Subcutaneous abdominal adipose tissue (tissue), 5 donors: Measurements from ENCODE around the gene MCHR1.
"Not testable (repeated sequence)": the region's sequence is repeated elsewhere in the genome, so short reads cannot be mapped to it uniquely, and the experiment has no call there.

Source experiments
- H3K27ac ChIP-seq: one replicate; pipeline ENCODE4 v1.7.0; 2013; ENCODE audit warnings: low read depth, mild to moderate bottlenecking, inconsistent platforms, low read length, moderate library complexity
- H3K27me3 ChIP-seq, 5 donors: one replicate each; pipeline ENCODE4 v1.7.0; 2013; ENCODE audit warnings: low read length in 5 of 5, inconsistent platforms in 1 of 5; ENCODE audit not compliant: control insufficient read depth in 5 of 5, insufficient read depth in 4 of 5
- H3K36me3 ChIP-seq, 5 donors: one replicate each; pipeline ENCODE4 v1.7.0; 2013; ENCODE audit warnings: low read length in 5 of 5; ENCODE audit not compliant: control insufficient read depth in 5 of 5, insufficient read depth in 5 of 5
- H3K4me1 ChIP-seq, 5 donors: one replicate each; pipeline ENCODE4 v1.7.0; 2013; ENCODE audit warnings: low read length in 5 of 5, mild to moderate bottlenecking in 3 of 5, moderate library complexity in 1 of 5; ENCODE audit not compliant: control insufficient read depth in 5 of 5, insufficient read depth in 5 of 5
- H3K4me3 ChIP-seq, 5 donors: one replicate each; pipeline ENCODE4 v1.7.0; 2013; ENCODE audit warnings: low read length in 5 of 5, low read depth in 1 of 5
- H3K9ac ChIP-seq, 5 donors: one replicate each; pipeline ENCODE4 v1.7.0; 2013; ENCODE audit warnings: low read length in 5 of 5, mild to moderate bottlenecking in 4 of 5, moderate library complexity in 3 of 5
- H3K9me3 ChIP-seq, 5 donors: one replicate each; pipeline ENCODE4 v1.7.0; 2013; ENCODE audit warnings: low read length in 5 of 5; ENCODE audit not compliant: control insufficient read depth in 5 of 5
- donor health status: healthy.
- donor health status: healthy.
- donor health status: healthy.
- donor health status: healthy.
- donor health status: healthy.

Gene MCHR1

DNA sequence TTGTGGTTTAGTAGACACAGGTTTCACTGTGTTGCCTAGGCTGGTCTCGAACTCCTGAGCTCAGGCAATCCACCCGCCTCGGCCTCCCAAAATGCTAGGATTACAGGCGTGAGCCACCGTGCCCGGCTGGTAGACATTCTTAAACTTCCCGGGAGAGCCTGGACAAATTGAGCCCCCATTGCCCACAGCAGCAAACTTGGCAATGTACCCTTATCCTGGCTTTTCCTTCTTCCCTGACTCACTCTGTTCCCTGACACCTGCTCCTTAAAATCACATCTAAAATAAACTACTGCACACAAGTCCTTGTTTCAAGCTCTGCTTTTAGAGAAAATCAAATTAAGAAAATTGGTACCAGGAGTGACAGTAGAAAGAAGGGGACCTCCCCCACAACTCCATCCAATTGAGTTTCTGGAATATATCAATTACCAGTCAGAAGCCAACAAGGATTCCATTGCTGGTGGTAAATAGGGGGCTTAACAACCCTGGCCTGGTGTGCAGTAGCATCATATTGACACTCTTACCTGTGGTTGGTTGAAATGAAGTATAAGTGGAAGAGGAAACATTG, 7.4 kb upstream of the MCHR1 start:
- Histone ChIP-seq H3K36me3 (no peaks in the 10 kb centered on the region), H3K27ac (no peak overlapping the region), H3K27me3 (no peaks in the 10 kb centered on the region), H3K9ac (no peak overlapping the region), H3K9me3 (no peaks in the 10 kb centered on the region), H3K4me3 (no peak overlapping the region), H3K4me1 (peaks cover 0 to 3% (median 0%) of the 10 kb centered on the region in 5 donors)

DNA sequence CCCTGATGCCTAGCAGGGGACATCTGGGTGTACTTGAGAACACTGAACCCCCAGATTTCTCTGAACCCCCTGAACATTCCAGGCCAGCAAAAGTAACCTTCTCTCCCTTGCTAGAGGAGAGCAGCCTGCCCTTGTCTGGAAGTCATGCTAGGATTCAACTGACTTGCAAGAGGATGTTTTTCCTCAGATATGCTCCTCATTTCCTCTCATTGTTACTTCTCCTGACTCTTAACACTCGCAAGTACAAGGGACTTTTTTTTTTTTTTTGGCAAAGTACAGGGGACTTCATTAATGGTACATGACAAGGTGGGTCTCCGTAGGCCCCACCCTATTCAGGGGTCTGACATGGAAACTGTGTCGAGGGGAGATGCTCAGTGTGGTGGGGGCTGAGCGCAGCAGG, 6.3 kb upstream of the MCHR1 start:
- Histone ChIP-seq H3K9me3 (no peaks in the 10 kb centered on the region), H3K27me3 (no peaks in the 10 kb centered on the region), H3K9ac (no peak overlapping the region), H3K4me3 (no peak overlapping the region), H3K36me3 (no peaks in the 10 kb centered on the region), H3K4me1 (peaks cover 0 to 3% (median 0%) of the 10 kb centered on the region in 5 donors), H3K27ac (no peak overlapping the region)

DNA sequence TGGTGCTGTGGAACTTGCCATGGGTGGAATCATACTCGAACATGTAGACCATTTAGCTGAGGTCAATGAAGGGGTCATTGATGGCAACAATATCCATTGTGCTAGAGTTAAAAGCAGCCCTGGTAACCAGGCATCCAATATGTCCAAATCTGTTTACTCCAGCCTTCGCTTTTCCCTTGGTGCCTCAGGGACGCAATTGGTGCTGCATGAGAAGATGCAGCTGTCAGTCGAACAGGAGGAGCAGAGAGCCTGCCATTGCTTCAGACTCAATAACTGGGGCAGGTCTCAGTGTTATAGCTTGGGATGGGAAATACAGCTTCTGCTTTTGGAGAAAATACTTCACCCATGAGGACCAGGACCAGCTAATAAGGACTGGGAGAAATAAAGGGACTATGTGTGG, 5.0 kb upstream of the MCHR1 start:
- Histone ChIP-seq H3K27ac (no peak overlapping the region), H3K9me3 (no peaks in the 10 kb centered on the region), H3K4me3 (no peak overlapping the region), H3K36me3 (no peaks in the 10 kb centered on the region), H3K27me3 (peaks cover 8 to 12% (median 9%) of the 10 kb centered on the region in 5 donors), H3K9ac (no peak overlapping the region), H3K4me1 (peaks cover 0 to 8% (median 5%) of the 10 kb centered on the region in 5 donors)

DNA sequence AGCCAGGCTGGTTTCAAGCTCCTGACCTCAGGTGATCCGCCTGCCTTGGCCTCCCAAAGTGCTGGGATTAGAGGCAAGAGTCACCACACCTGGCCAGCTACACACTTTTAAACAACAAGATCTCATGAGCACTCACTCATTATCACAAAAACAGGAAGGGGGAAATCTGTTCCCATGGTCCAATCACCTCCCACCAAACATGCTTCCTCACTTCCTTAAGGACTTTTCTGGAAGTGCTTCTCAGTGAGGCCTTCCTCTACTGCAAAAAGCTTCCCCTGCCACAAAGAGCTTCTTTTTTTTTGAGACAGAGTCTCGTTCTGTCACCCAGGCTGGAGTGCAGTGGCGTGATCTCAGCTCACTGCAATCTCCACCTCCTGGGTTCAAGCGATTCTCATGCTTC, 3.1 kb upstream of the MCHR1 start:
- H3K4me3 ChIP-seq, H3K27ac ChIP-seq, H3K36me3 ChIP-seq, H3K9me3 ChIP-seq, H3K9ac ChIP-seq: not testable (repeated sequence)
- Histone ChIP-seq H3K27me3 (peaks cover 15 to 28% (median 24%) of the 10 kb centered on the region in 5 donors), H3K4me1 (peaks cover 0 to 11% (median 9%) of the 10 kb centered on the region in 5 donors)

DNA sequence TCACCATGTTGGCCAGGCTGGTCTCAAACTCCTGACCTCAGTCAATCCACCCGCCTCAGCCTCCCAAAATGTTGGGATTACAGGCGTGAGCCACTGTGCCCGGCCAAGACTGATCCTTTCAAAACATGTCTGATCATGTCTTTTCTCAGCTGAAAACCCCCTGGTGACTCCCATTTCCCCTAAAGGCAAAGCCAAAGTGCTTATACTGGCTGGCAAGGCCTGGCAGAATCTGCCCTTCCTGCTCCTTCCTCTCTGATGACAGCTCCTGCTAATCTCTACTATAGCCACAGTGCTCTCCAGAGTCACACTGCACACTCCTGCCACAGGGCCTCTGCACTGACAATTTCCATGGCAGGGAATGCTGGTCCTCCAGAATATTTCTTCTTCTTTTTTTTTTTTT, 2.6 kb upstream of the MCHR1 start:
- Histone ChIP-seq H3K27ac (no peak overlapping the region), H3K9me3 (no peaks in the 10 kb centered on the region), H3K4me1 (peaks cover 0 to 11% (median 9%) of the 10 kb centered on the region in 5 donors), H3K36me3 (no peaks in the 10 kb centered on the region), H3K9ac (no peak overlapping the region), H3K27me3 (peaks cover 15 to 30% (median 27%) of the 10 kb centered on the region in 5 donors), H3K4me3 (no peak overlapping the region)

DNA sequence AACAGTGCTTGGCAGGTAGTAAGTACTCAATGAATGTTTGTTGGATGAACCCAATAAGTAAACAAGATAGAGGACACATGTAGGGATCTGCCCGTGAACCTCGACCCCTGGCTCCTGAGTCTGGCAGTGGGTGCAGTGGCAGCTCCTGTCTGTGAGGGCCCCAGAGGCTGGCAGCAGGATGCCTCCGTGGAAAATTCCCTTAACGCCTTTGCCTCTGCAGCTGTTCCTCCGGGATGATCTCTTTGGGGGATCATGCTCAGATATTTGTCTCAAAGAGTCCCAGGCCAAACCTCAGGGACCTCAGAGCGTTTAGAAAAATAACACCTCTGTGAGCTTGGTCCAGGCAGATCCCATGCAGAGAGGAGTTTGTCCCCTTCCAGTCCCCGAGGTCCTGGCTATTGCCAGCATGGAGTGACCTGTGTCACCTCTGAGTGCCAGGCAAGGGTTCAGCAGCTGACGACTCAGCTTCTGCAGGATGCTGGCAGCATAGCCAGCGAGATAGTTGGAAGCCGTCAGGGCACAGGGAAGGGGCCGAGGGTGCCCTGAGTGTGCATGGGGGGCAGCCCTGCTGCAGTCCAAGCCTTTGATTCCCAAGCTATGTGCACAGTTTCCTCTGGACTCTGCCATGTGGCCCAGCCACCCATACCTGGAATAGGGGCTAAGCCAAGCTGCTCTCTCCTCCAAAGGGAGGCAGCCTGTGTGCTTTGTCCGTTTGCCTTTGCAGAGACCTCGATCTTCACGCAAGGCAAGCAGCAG, 613 bp upstream of the MCHR1 start:
- peak overlapping the region in 2 of 5 donors; percentile 15 to 31 for H3K4me3 ChIP-seq
- H3K27me3 ChIP-seq, result peaks cover 15 to 30% (median 30%) of the 10 kb centered on the region in 5 donors
- no peaks in the 10 kb centered on the region for H3K36me3 ChIP-seq
- no peak overlapping the region for H3K27ac ChIP-seq
- H3K4me1 ChIP-seq, result peaks cover 0 to 14% (median 9%) of the 10 kb centered on the region in 5 donors
- H3K9ac ChIP-seq, result no peak overlapping the region
- no peaks in the 10 kb centered on the region for H3K9me3 ChIP-seq

DNA sequence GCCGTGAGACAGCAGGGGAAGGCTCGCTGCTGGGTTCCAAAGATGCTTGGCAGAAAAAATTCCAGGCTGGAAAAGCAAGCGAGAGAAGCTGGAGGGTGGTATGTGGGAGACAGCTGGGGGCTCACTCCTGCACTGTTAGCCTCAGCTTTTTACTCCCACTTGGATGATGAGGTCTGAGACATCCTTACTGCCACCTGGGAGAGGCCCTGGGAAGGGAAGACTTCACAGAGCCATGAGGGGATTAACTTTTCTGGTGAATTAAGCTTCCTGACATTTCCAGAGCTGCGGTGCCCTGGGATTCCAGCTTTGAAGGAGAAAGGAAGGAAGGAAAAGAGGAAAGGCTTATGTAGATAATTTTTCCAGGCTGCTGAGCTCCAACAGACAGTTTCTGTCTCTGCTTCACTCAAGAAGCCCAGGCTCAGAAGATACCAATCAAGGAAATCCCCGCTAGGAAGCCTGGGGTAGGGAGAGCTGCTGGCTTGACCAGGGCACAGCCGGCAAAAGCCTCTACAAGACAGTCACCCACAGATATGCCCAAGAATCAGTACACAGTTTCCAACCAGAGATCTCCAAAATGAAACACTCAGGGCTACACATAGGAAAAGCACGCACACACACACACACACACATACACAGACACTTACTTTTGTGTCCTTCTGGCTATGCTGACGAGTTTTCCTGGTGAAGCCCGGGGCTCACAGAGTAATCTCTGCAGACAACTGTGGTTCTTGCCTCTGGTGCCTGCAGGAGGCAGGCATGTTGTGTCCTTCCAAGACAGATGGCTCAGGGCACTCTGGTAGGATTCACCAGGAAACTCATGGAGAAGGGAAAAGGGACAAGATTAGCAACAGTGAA, 907 bp downstream of the MCHR1 start:
- peaks cover 0 to 14% (median 9%) of the 10 kb centered on the region in 5 donors for H3K4me1 ChIP-seq
- H3K4me3 ChIP-seq, result no peak overlapping the region

DNA sequence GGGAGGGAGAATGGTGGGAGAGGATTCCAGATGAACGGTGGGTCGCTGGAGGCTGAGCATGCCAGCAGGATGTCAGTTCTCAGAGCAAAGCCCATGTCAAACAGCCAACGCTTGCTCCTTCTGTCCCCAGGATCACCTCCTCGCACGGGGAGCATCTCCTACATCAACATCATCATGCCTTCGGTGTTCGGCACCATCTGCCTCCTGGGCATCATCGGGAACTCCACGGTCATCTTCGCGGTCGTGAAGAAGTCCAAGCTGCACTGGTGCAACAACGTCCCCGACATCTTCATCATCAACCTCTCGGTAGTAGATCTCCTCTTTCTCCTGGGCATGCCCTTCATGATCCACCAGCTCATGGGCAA, 1.5 kb downstream of the MCHR1 start:
- H3K9ac ChIP-seq, result no peak overlapping the region

More for the DNA sequence above, 907 bp downstream of the MCHR1 start:
- Histone ChIP-seq H3K27me3 (peaks cover 15 to 37% (median 34%) of the 10 kb centered on the region in 5 donors), H3K27ac (no peak overlapping the region), H3K36me3 (no peaks in the 10 kb centered on the region), H3K9ac (no peak overlapping the region), H3K9me3 (no peaks in the 10 kb centered on the region)

DNA sequence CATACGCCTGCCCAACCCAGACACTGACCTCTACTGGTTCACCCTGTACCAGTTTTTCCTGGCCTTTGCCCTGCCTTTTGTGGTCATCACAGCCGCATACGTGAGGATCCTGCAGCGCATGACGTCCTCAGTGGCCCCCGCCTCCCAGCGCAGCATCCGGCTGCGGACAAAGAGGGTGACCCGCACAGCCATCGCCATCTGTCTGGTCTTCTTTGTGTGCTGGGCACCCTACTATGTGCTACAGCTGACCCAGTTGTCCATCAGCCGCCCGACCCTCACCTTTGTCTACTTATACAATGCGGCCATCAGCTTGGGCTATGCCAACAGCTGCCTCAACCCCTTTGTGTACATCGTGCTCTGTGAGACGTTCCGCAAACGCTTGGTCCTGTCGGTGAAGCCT, 2.2 kb downstream of the MCHR1 start:
- no peaks in the 10 kb centered on the region for H3K9me3 ChIP-seq
- no peak overlapping the region for H3K4me3 ChIP-seq
- H3K4me1 ChIP-seq, result peaks cover 0 to 14% (median 9%) of the 10 kb centered on the region in 5 donors
- no peaks in the 10 kb centered on the region for H3K36me3 ChIP-seq
- no peak overlapping the region for H3K9ac ChIP-seq
- H3K27ac ChIP-seq, result no peak overlapping the region
- H3K27me3 ChIP-seq, result peaks cover 15 to 37% (median 34%) of the 10 kb centered on the region in 5 donors

More for the DNA sequence above, 1.5 kb downstream of the MCHR1 start:
- no peaks in the 10 kb centered on the region for H3K36me3 ChIP-seq
- H3K9me3 ChIP-seq, result no peaks in the 10 kb centered on the region
- peaks cover 15 to 37% (median 34%) of the 10 kb centered on the region in 5 donors for H3K27me3 ChIP-seq
- H3K4me3 ChIP-seq, result no peak overlapping the region
- H3K27ac ChIP-seq, result no peak overlapping the region
- H3K4me1 ChIP-seq, result peaks cover 0 to 14% (median 9%) of the 10 kb centered on the region in 5 donors

DNA sequence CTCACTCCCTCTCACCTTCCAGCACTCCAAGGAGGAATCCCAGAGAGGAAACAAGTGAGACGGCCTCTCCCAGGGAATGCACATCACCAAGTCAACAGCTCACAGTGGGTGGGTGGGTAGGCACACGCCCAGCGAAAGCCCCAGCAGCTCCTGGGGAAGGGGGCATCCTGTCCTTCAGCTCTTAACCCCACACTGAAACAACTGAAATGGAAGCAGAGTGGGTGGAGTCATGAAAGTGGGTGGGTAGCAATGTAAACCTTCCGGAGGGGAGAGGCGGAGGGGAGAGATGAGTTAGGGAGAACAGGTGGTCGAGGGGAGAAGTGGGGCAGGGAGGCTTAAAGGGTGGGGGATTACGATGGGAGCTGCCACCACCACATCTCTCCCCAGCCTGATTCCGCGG, 5.4 kb downstream of the MCHR1 start:
- H3K4me1 ChIP-seq, result peaks cover 0 to 5% (median 0%) of the 10 kb centered on the region in 5 donors

More for the DNA sequence above, 5.4 kb downstream of the MCHR1 start:
- Histone ChIP-seq H3K4me3 (no peak overlapping the region), H3K27me3 (peaks cover 3 to 24% (median 20%) of the 10 kb centered on the region in 5 donors), H3K27ac (no peak overlapping the region), H3K9me3 (no peaks in the 10 kb centered on the region), H3K36me3 (no peaks in the 10 kb centered on the region), H3K9ac (no peak overlapping the region)
